Prostate gland (tissue), 2 donors: ENCODE data around the gene FGF5. TPM values are rescaled to one million over a fixed set of nuclear protein-coding genes. Genes with fewer than 3 reads are reported as not detected.

Experiments used
- DNase-seq: peaks from one replicate; pipeline ENCODE4 v3.0.0-alpha.2; 2019; ENCODE audit warnings: low spot score
- H3K27ac ChIP-seq, 2 donors: fragments of 200-600 bp; sonication (generic); 2 replicates each; pipeline ENCODE4 v1.5.1; 2017 to 2019
- H3K27me3 ChIP-seq: fragments of 200-600 bp; sonication (generic); replicated peaks from 2 replicates; pipeline ENCODE4 v1.5.1; 2019; ENCODE audit not compliant: insufficient read depth
- H3K36me3 ChIP-seq, 2 donors: fragments of 200-600 bp; sonication (generic); 1 replicate in 1 of 2; 2 replicates in 1 of 2; pipeline versions ENCODE4 v1.5.1 to v1.8.1; 2017 to 2019
- H3K4me1 ChIP-seq: fragments of 200-600 bp; sonication (generic); replicated peaks from 2 replicates; pipeline ENCODE4 v1.5.1; 2019
- H3K4me3 ChIP-seq, 2 donors: fragments of 200-600 bp; sonication (generic); 2 replicates each; pipeline ENCODE4 v1.5.1; 2017 to 2019
- H3K9me3 ChIP-seq: fragments of 200-600 bp; sonication (generic); 2 replicates; pipeline ENCODE4 v1.5.1; 2017
- CTCF ChIP-seq, 4 experiments: fragments of 200-600 bp in 2 of 4; fragments of 450-650 bp in 2 of 4; sonication (generic) in 2 of 4; IDR thresholded peaks; 1 replicate in 3 of 4; 2 replicates in 1 of 4; pipeline ENCODE4 v1.5.1; 2016 to 2019; ENCODE audit warnings: antibody characterized with exemption in 4 of 4, mild to moderate bottlenecking in 2 of 4, moderate library complexity in 2 of 4
- POLR2A ChIP-seq: fragments of 450-650 bp; IDR thresholded peaks from one replicate; pipeline ENCODE4 v1.6.1; 2016; ENCODE audit warnings: antibody characterized with exemption, mild to moderate bottlenecking
- POLR2AphosphoS5 ChIP-seq: sonication (generic); formaldehyde crosslinking; IDR thresholded peaks from one replicate; pipeline ENCODE4 v1.6.1; 2017; ENCODE audit warnings: antibody characterized with exemption
- WGBS: methylation state at CpG from one replicate; pipeline ENCODE4 v1.1.5; 2018; 5-methylcytosine and 5-hydroxymethylcytosine counted together
- intact Hi-C: fragments of 100-400 bp; cut with DNase I; formaldehyde crosslinking; loops from one replicate; pipeline ENCODE4 v1.14.2; 2022
- total RNA-seq, 2 donors: library from RNA; depleted of rRNA; stranded (reverse); fragments of >200 nt; gene quantifications; one replicate each; pipeline ENCODE4 v1.1.0, GENCODE V29; 2016

The FGF5 gene
- total RNA-seq, 2 donors from 2014 or later, result not detected

GRCh38 chr4:80306260-80306659, 39.8 kb downstream of the FGF5 start:
- TF ChIP-seq CTCF (IDR thresholded peaks at IDR 0.05) (no peak), POLR2A (no peak), POLR2AphosphoS5 (no peak)
- Histone ChIP-seq H3K4me3 (no peak overlapping the region), H3K27ac (no peak overlapping the region), H3K9me3 (no peaks in the 10 kb centered on the region), H3K27me3 (peaks cover 3% of the 10 kb centered on the region), H3K4me1 (no peaks in the 10 kb centered on the region), H3K36me3 (no peaks in the 10 kb centered on the region)
- no peak for DNase-seq
- intact Hi-C loops, result no loop called here
- WGBS, result 91% methylated on average over 2 of the region's 2 CpGs

- Histone ChIP-seq H3K4me1 (no peaks in the 10 kb centered on the region), H3K9me3 (no peaks in the 10 kb centered on the region), H3K27ac (no peak overlapping the region), H3K27me3 (peaks cover 3% of the 10 kb centered on the region), H3K4me3 (no peak overlapping the region), H3K36me3 (no peaks in the 10 kb centered on the region)
- 13% methylated on average over 1 of the region's 1 CpG for WGBS
- no peak for TF ChIP-seq CTCF (IDR thresholded peaks at IDR 0.05)
- no peak for TF ChIP-seq POLR2AphosphoS5
- TF ChIP-seq POLR2A, result no peak
- intact Hi-C loops, result no loop called here
- no peak for DNase-seq
These were observed 40.8 kb downstream of the FGF5 start for GRCh38 chr4:80307183-80307735.

- no peak overlapping the region for H3K4me3 ChIP-seq
- H3K9me3 ChIP-seq, result no peaks in the 10 kb centered on the region
- H3K36me3 ChIP-seq, result no peaks in the 10 kb centered on the region
- DNase-seq, result no peak
- H3K27ac ChIP-seq, result no peak overlapping the region
- H3K27me3 ChIP-seq, result peaks cover 3% of the 10 kb centered on the region
- 35% methylated on average over 10 of the region's 10 CpGs for WGBS
- no peaks in the 10 kb centered on the region for H3K4me1 ChIP-seq
- TF ChIP-seq POLR2A, result no peak
- no peak for TF ChIP-seq POLR2AphosphoS5
- no peak for TF ChIP-seq CTCF (IDR thresholded peaks at IDR 0.05)
- intact Hi-C loops, result no loop called here
These were observed 41.5 kb downstream of the FGF5 start for GRCh38 chr4:80307774-80308465.

GRCh38 chr4:80308466-80308822, 42.0 kb downstream of the FGF5 start:
- H3K4me3 ChIP-seq, result no peak overlapping the region
- H3K27ac ChIP-seq, result no peak overlapping the region
- no peaks in the 10 kb centered on the region for H3K4me1 ChIP-seq
- intact Hi-C loops, result no loop called here
- 67% methylated on average over 4 of the region's 4 CpGs for WGBS
- TF ChIP-seq POLR2AphosphoS5 (no peak), POLR2A (no peak), CTCF (IDR thresholded peaks at IDR 0.05) (no peak)
- no peaks in the 10 kb centered on the region for H3K9me3 ChIP-seq
- no peaks in the 10 kb centered on the region for H3K36me3 ChIP-seq
- H3K27me3 ChIP-seq, result peaks cover 3% of the 10 kb centered on the region
- no peak for DNase-seq
